Right hindlimb (tissue), 1 donor: ENCODE results near the gene ARAP1.
A peak's percentile ranks its signal among the peaks of the same experiment; 100 is the strongest.
"Not testable (repeated sequence)": the region's sequence is repeated elsewhere in the genome, so short reads cannot be mapped to it uniquely, and the experiment has no call there.

Source experiments
- DNase-seq: peaks from one replicate; pipeline ENCODE4 v3.0.0-alpha.2; 2018

The ARAP1 gene

GRCh38 chr11:72752088-72752914, at the start of gene ARAP1:
Gene ARAP1, minus strand, starts transcription at chr11:72752408. Its CDS starts 25,280 bp downstream, at chr11:72727128.
- peak; percentile 74 for DNase-seq

- no peak for DNase-seq
Measured at GRCh38 chr11:72799441-72799840, 47.2 kb upstream of the ARAP1 start.

GRCh38 chr11:72798361-72798760, 46.2 kb upstream of the ARAP1 start:
- no peak for DNase-seq

DNA sequence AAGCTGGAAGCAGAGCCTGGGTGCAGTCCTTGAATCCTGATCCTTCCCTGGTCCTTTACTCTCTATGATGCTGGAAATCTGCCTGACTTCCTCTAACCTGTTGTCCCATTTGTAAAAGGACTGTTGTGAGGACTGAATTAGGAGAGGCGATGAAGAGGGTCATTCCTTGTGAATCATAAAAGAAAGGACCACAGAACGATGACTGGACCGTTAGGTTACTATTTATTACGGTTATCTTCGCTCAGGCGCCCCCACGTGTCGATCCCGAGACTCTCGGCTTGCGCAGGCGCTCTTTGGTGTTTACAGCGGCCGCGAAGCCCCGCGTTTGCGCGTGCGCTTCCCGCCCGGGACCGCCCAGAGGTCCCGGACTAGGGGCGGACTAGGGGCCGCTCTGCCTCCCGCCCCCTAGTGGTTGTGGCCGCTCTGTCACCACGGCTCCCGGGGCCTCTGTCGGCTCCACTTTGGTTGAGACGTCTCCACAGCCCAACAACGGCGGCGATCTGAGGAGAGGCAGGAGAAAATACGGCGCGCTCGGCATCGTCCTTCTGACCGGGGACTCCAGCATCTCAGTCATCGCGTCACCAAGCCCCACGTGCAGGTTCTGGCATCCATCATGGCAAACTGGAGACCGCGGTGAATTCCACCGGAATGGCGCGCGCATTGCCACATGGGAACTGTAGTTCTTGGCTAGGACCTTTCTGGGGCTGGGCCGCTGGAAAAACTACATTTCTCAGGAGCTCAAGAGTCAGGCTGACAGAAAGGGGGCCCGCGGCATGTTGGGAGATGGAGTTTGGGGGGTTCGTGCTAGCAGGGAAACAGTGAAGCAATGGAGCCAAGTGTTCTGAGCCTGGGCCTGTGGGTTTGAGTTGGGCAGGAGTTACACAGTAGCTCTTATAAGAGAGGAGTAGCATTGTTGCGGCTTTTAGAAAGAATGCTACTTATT, 41.5 kb upstream of the ARAP1 start, which contains the start of gene STARD10:
Gene STARD10, minus strand, starts transcription at position 623 of the 943 bp plus-strand sequence. CDS start 12,866 bp downstream, outside the sequence.
- DNase-seq: peak; percentile 97

- DNase-seq: no peak
Measured at GRCh38 chr11:72793076-72793424, 40.8 kb upstream of the ARAP1 start.

DNA sequence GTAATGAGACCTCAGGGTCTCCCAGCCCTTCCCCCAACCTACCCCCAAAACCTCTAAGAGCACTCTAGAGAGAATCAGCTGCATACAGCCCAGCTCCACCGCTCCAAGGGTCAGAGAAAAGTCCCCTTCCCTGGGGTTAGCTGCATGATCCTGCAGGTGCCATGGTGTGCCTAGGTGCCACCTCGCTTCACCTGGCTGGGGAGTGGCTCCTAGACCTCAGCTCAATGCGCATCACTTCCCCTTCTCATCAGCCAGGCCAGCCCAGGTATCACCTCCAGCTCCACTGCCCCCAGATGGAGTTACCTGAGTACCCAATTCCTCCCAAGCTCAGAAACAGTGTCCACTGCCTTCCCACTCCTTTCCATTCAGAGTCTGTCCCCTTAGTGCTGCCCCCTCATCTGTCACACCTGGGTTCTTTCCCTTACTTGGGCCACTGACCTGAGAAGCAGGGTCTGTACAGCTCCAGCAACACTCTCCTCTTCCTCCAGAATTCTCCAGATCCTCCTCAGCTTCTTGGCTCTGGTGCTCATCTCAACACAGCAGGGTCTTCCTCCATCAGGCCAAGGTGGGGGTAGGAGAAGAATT, 40.3 kb upstream of the ARAP1 start:
- no peak for DNase-seq

DNA sequence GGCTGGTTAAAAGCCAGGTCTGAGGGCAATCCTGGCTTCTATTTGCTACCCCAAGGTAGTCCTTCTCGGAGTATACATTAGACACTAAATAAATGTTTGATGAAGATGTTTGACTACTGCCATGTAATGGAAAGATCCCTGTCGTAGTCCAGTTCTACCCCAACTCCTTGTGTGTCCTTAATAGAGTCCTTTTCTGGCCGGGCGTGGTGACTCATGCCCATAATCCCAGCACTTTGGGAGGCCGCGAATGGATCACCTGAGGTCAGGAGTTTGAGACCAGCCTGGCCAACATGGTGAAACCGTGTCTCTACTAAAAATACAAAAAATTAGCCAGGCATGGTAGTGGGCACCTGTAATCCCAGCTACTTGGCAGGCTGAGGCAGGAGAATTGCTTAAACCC, 39.0 kb upstream of the ARAP1 start:
- DNase-seq: not testable (repeated sequence)

GRCh38 chr11:72789493-72790131, 37.4 kb upstream of the ARAP1 start:
- no peak for DNase-seq

GRCh38 chr11:72788241-72788640, 36.0 kb upstream of the ARAP1 start:
- DNase-seq: no peak

GRCh38 chr11:72787216-72788104, 35.3 kb upstream of the ARAP1 start:
- no peak for DNase-seq

GRCh38 chr11:72786305-72787215, 34.4 kb upstream of the ARAP1 start:
- no peak for DNase-seq

GRCh38 chr11:72784662-72785061, 32.5 kb upstream of the ARAP1 start:
- no peak for DNase-seq

DNA sequence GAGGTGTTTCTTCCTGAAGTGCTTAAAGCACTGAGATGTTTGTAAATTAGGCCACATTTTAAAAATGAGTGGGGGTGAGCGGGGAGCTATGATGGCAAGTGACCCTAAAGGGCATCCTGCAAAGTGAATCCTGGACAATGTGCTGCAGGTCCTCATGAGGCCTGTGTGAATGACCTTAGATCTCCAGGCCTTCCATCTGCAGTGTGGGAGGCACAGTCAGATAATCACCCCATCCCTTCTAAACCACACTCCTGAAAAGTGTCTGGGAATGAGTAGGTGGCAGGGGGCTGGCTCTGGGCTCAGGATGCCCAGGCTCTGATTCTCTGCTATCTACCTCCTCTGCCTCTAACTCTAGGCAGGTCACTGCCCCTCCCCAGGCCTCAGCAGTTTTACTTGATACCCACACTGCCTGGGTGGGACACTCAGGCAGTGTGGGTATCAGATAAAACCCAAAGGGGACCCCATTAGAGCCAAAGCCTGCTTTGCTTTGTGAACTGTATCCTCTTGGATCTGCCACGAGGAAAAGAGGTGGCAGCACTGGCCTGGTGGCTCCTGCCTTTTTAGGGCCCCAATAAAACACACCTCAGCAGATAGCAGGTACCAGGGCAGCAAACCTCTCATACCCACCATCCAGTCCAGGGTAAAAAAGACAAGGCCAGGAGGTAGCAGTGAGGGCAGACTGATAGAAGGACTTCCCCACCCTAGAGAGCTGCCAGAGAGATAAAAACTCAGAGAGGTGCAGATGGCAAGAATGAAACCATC, 31.1 kb upstream of the ARAP1 start:
- no peak for DNase-seq

- no peak for DNase-seq
Measured at GRCh38 chr11:72782081-72782920, 30.1 kb upstream of the ARAP1 start.

DNA sequence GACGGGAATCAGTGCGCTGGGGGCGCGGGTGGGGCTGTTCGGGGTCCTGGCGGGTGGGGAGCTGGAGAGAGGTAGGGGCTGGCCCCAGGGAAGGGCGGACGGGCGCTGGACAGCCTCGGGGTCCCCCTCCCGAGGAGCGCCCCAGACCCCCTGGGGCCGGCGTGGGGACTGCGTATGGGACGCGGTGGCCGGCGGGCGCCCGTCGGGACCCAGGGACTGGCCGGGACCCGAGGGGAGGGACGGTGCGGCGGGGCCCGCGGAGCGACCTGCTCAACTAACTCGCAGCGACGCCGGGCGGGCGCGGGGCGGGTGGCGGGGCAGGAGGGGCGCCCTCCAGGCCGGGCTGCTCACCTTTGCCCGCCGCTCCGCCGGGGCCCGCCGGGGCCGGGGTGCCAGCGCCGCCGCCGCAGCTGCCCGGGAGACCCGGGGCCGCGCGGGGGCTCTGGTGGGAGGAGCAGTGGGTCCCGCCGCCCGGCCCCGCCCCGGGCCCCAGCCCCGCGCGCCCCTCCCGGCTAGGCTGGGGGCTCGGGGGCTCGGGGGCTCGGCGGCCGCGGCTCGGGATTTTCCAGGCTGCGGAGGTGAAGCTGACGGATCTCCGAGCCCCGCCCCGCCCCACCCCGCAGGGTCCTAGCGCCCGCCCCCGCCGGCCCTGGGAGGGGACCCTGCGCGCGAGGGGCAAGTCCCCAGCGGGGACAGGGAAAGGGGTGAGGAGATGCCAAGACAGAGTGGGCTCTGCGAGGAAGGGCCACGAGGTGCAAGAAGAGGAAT, 29.3 kb upstream of the ARAP1 start:
- DNase-seq: peak; percentile 60

DNA sequence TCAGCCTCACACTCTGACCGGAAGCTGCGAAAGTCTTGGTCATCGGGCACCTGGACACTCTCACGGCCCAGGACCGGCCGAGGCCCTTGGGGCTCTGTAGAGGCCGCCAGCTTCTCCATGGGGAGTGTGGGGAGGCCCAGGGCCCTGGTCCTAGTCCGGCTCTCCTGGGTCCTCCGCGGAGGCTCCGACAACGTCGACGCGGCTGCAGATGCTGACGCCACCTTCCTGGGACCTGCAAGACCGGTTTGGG, 28.8 kb upstream of the ARAP1 start:
- no peak for DNase-seq

DNA sequence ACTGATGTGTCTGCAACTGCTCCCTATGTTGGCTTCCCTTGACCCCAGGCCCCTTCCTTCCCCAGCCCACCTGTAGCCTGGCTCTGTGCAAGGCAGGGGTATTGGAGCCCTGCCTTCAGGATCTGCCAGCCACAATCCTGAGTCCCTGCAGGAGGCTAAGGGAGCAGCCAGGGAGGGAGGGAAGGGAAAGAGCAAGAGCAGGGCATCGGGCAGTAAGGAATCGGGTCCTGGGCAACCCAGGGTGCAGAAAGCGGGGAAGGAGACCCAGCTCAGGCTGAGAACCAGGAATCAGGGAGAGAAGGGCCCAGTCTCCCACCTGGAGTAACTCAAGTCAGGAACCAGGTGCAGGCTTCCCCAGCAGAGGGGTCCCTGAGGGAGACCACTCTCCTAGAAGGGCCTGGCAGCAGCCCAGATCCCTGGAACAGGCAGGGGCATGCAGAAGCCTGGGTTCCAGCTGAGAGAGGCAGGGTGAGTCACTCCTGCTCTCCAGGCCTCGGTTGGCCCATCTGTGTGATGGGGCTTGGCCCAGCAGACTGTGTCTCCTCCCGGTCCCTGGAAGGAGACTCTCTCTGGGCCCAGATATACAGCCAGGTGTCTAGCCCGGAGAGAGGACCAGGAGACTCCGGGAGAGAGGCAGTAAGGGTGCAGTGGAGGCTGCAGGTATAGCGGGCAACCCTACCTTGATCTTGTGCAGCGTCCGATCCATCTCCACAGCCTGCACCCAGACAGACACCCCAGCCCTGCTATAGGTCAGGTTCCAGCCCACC, 28.3 kb upstream of the ARAP1 start:
- DNase-seq: no peak
